ENCODE results near the gene RRAS.
A peak's percentile ranks its signal among the peaks of the same experiment; 100 is the strongest.

Gene RRAS

GRCh38 chr19:49676136-49676783, 36.3 kb upstream of the RRAS start:
- peak; percentile 87 for DNase-seq
- H3K4me2 ChIP-seq (ENCODE audit: low read depth, low read length), result peak overlapping the region; percentile 74
- H3K9me3 ChIP-seq (replicated peaks; ENCODE audit: insufficient read depth, low read length), result no peaks in the 10 kb centered on the region
- H3K4me1 ChIP-seq (ENCODE audit: low read length), result peaks cover 24% of the 10 kb centered on the region
- H3K27me3 ChIP-seq (replicated peaks; ENCODE audit: insufficient read depth, low read length), result no peaks in the 10 kb centered on the region
- H3K4me3 ChIP-seq (ENCODE audit: low read length), result peak overlapping the region; percentile 65
- H3K27ac ChIP-seq (ENCODE audit: low read length), result peak overlapping the region; percentile 96
- peaks cover 9% of the 10 kb centered on the region; the same call in 1 of the 2 replicates for H4K20me1 ChIP-seq (ENCODE audit: insufficient read depth, low read length)
- H3K9me2 ChIP-seq (replicated peaks; ENCODE audit: insufficient read depth, low read length), result no peaks in the 10 kb centered on the region
- peaks cover 43% of the 10 kb centered on the region for H3K79me2 ChIP-seq (ENCODE audit: low read length)
- no peak for TF ChIP-seq EZH2 (optimal IDR thresholded peaks at IDR 0.05; ENCODE audit: low read depth, low read length)
- TF ChIP-seq EZH2phosphoT487 (IDR thresholded peaks at IDR 0.05; ENCODE audit: low read length), result no peak
- TF ChIP-seq CTCF (IDR thresholded peaks at IDR 0.05; ENCODE audit: low read length), result no peak
- H3K9ac ChIP-seq (ENCODE audit: low read length), result peak overlapping the region; percentile 90
- H3K36me3 ChIP-seq (replicated peaks; ENCODE audit: insufficient read depth, low read length), result no peaks in the 10 kb centered on the region
- peaks cover 58% of the 10 kb centered on the region for H3F3A ChIP-seq (ENCODE audit: insufficient read depth, low read length)
- H2AFZ ChIP-seq (ENCODE audit: low read length), result peak overlapping the region; percentile 53

- H3K4me3 ChIP-seq (ENCODE audit: low read length), result 0 out of 2 replicates have a peak overlapping the region, but pooled peaks have one; percentile 23
- peak overlapping the region; percentile 74; the same call in 1 of the 2 replicates for H3K4me2 ChIP-seq (ENCODE audit: low read depth, low read length)
- no peaks in the 10 kb centered on the region for H3K9me2 ChIP-seq (replicated peaks; ENCODE audit: insufficient read depth, low read length)
- H3K27ac ChIP-seq (ENCODE audit: low read length), result peak overlapping the region; percentile 24; the same call in 1 of the 2 replicates
- H4K20me1 ChIP-seq (ENCODE audit: insufficient read depth, low read length), result no peaks in the 10 kb centered on the region
- H3K9me3 ChIP-seq (replicated peaks; ENCODE audit: insufficient read depth, low read length), result no peaks in the 10 kb centered on the region
- H3F3A ChIP-seq (ENCODE audit: insufficient read depth, low read length), result peaks cover 32% of the 10 kb centered on the region
- H3K79me2 ChIP-seq (ENCODE audit: low read length), result peaks cover 11% of the 10 kb centered on the region
- peak overlapping the region; percentile 56 for H2AFZ ChIP-seq (ENCODE audit: low read length)
- H3K27me3 ChIP-seq (replicated peaks; ENCODE audit: insufficient read depth, low read length), result no peaks in the 10 kb centered on the region
- peak; percentile 80 for DNase-seq
- peak overlapping the region; percentile 22; the same call in 1 of the 2 replicates for H3K9ac ChIP-seq (ENCODE audit: low read length)
- no peaks in the 10 kb centered on the region for H3K36me3 ChIP-seq (replicated peaks; ENCODE audit: insufficient read depth, low read length)
- peaks cover 11% of the 10 kb centered on the region for H3K4me1 ChIP-seq (ENCODE audit: low read length)
- TF ChIP-seq EZH2 (optimal IDR thresholded peaks at IDR 0.05; ENCODE audit: low read depth, low read length) (no peak), CTCF (IDR thresholded peaks at IDR 0.05; ENCODE audit: low read length) (peak; percentile 95), EZH2phosphoT487 (IDR thresholded peaks at IDR 0.05; ENCODE audit: low read length) (no peak)
Observed at GRCh38 chr19:49672131-49672919, 32.4 kb upstream of the RRAS start.

- no peaks in the 10 kb centered on the region for H3K36me3 ChIP-seq (replicated peaks; ENCODE audit: insufficient read depth, low read length)
- H3K79me2 ChIP-seq (ENCODE audit: low read length), result peaks cover 33% of the 10 kb centered on the region
- peaks cover 17% of the 10 kb centered on the region for H3K4me1 ChIP-seq (ENCODE audit: low read length)
- peaks cover 28% of the 10 kb centered on the region for H3F3A ChIP-seq (ENCODE audit: insufficient read depth, low read length)
- H3K4me2 ChIP-seq (ENCODE audit: low read depth, low read length), result no peak overlapping the region
- TF ChIP-seq EZH2phosphoT487 (IDR thresholded peaks at IDR 0.05; ENCODE audit: low read length) (no peak), CTCF (IDR thresholded peaks at IDR 0.05; ENCODE audit: low read length) (no peak), EZH2 (optimal IDR thresholded peaks at IDR 0.05; ENCODE audit: low read depth, low read length) (no peak)
- H3K27ac ChIP-seq (ENCODE audit: low read length), result no peak overlapping the region
- H3K4me3 ChIP-seq (ENCODE audit: low read length), result no peak overlapping the region
- no peaks in the 10 kb centered on the region for H3K9me3 ChIP-seq (replicated peaks; ENCODE audit: insufficient read depth, low read length)
- no peaks in the 10 kb centered on the region for H4K20me1 ChIP-seq (ENCODE audit: insufficient read depth, low read length)
- no peak overlapping the region for H2AFZ ChIP-seq (ENCODE audit: low read length)
- H3K9ac ChIP-seq (ENCODE audit: low read length), result no peak overlapping the region
- no peak for DNase-seq
- H3K9me2 ChIP-seq (replicated peaks; ENCODE audit: insufficient read depth, low read length), result no peaks in the 10 kb centered on the region
- no peaks in the 10 kb centered on the region for H3K27me3 ChIP-seq (replicated peaks; ENCODE audit: insufficient read depth, low read length)
Observed at GRCh38 chr19:49669516-49669915, 29.6 kb upstream of the RRAS start.
